Smooth muscle cell (in vitro differentiated cells): Measurements from ENCODE around the gene FBP2. TPM values are rescaled to one million over a fixed set of nuclear protein-coding genes. Genes with fewer than 3 reads are reported as not detected.

Source experiments
- DNase-seq: peaks from one replicate; lab custom pipeline; 2025; ENCODE audit not compliant: unreplicated experiment; lab: John Stamatoyannopoulos, UW
- H2AFZ ChIP-seq: fragments of 200-600 bp; sonication (generic); 2 replicates; pipeline ENCODE4 v1.6.0; 2016; ENCODE audit warnings: antibody characterized with exemption, low read depth, mild to moderate bottlenecking
- H3F3A ChIP-seq: fragments of 200-600 bp; sonication (generic); 2 replicates; pipeline ENCODE4 v1.6.0; 2017; ENCODE audit warnings: antibody characterized with exemption, low read depth
- H3K27ac ChIP-seq: fragments of 200-600 bp; sonication (generic); 2 replicates; pipeline ENCODE4 v1.5.1; 2016; ENCODE audit warnings: low read depth, mild to moderate bottlenecking
- H3K27me3 ChIP-seq: fragments of 200-600 bp; sonication (generic); 2 replicates; pipeline ENCODE4 v1.6.1; 2016; ENCODE audit warnings: low read depth, mild to moderate bottlenecking
- H3K36me3 ChIP-seq: fragments of 200-600 bp; sonication (generic); 2 replicates; pipeline ENCODE4 v1.5.1; 2016; ENCODE audit warnings: low read depth
- H3K4me1 ChIP-seq: fragments of 200-600 bp; sonication (generic); 2 replicates; pipeline ENCODE4 v1.5.1; 2016; ENCODE audit warnings: low read depth
- H3K4me2 ChIP-seq: fragments of 200-600 bp; sonication (generic); 2 replicates; pipeline ENCODE4 v1.6.0; 2016; ENCODE audit warnings: mild to moderate bottlenecking
- H3K4me3 ChIP-seq: fragments of 200-600 bp; sonication (generic); 2 replicates; pipeline ENCODE4 v1.5.1; 2016; ENCODE audit warnings: mild to moderate bottlenecking
- H3K79me2 ChIP-seq: fragments of 200-600 bp; sonication (generic); 2 replicates; pipeline ENCODE4 v1.6.0; 2016; ENCODE audit warnings: low read depth, mild to moderate bottlenecking
- H3K9ac ChIP-seq: fragments of 200-600 bp; sonication (generic); 2 replicates; pipeline ENCODE4 v1.6.0; 2016; ENCODE audit warnings: low read depth
- H3K9me3 ChIP-seq: fragments of 200-600 bp; sonication (generic); replicated peaks from 2 replicates; pipeline ENCODE4 v1.5.1; 2016; ENCODE audit warnings: low read depth
- H4K20me1 ChIP-seq: fragments of 200-600 bp; sonication (generic); 2 replicates; pipeline ENCODE4 v1.6.0; 2016; ENCODE audit warnings: low read depth
- WGBS: methylation state at CpG from one replicate; pipeline ENCODE4 v1.1.7; 2016; ENCODE audit warnings: low lambda C conversion rate; 5-methylcytosine and 5-hydroxymethylcytosine counted together
- polyA plus RNA-seq: library from polyadenylated mRNA; unstranded; fragments of >200 nt; fragmentation: Nextera tagmentation; extraction: Ambion mirVana; gene quantifications from 2 replicates; pipeline ENCODE4 v1.2.1, GENCODE V29; 2016
- total RNA-seq: library from RNA; depleted of rRNA; stranded (reverse); fragments of >200 nt; gene quantifications from 2 replicates; pipeline ENCODE4 v1.2.3, GENCODE V29; 2014
- TF ChIP-seq, protein P1 (sequence below): fragments of 200-600 bp; sonication (generic); IDR thresholded peaks from 2 replicates; pipeline ENCODE4 v1.5.1; 2017; ENCODE audit warnings: borderline replicate concordance, mild to moderate bottlenecking, antibody characterized with exemption; ENCODE audit not compliant: insufficient read depth, poor library complexity, severe bottlenecking

FBP2 gene
- total and polyA plus RNA-seq, 2 experiments from 2014 or later = not detected

DNA sequence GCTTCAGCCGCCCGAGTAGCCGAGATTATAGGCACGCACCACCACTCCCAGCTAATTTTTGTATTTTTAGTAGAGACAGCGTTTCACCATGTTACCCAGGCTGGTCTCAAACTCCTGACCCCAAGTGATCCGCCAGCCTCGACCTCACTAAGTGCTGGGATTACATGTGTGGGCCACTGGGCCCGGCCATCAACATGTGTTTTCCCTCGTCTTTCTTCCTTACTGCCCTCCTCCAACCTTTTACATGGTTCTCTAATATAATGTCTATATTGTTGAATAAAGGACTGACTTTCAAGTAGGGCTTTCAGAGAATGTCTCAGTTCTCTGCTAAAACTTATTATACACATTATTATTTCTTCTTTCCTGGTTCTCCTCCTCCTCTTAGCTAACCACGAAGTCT, 60.0 kb downstream of the FBP2 start:
- H4K20me1 ChIP-seq = peaks cover 37% of the 10 kb centered on the region
- H3K4me3 ChIP-seq = no peak overlapping the region
- H3K9me3 ChIP-seq = no peaks in the 10 kb centered on the region
- H3K4me1 ChIP-seq = no peaks in the 10 kb centered on the region
- H3F3A ChIP-seq = no peaks in the 10 kb centered on the region
- 97% methylated on average over 10 of the region's 10 CpGs for WGBS
- H3K27me3 ChIP-seq = no peaks in the 10 kb centered on the region
- no peak overlapping the region for H3K27ac ChIP-seq
- no peak overlapping the region for H3K9ac ChIP-seq
- no peak overlapping the region for H2AFZ ChIP-seq
- no peak overlapping the region for H3K4me2 ChIP-seq
- peaks cover 44% of the 10 kb centered on the region for H3K79me2 ChIP-seq
- no peak for DNase-seq
- TF ChIP-seq, protein P1, sequence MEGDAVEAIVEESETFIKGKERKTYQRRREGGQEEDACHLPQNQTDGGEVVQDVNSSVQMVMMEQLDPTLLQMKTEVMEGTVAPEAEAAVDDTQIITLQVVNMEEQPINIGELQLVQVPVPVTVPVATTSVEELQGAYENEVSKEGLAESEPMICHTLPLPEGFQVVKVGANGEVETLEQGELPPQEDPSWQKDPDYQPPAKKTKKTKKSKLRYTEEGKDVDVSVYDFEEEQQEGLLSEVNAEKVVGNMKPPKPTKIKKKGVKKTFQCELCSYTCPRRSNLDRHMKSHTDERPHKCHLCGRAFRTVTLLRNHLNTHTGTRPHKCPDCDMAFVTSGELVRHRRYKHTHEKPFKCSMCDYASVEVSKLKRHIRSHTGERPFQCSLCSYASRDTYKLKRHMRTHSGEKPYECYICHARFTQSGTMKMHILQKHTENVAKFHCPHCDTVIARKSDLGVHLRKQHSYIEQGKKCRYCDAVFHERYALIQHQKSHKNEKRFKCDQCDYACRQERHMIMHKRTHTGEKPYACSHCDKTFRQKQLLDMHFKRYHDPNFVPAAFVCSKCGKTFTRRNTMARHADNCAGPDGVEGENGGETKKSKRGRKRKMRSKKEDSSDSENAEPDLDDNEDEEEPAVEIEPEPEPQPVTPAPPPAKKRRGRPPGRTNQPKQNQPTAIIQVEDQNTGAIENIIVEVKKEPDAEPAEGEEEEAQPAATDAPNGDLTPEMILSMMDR = no peak
- no peaks in the 10 kb centered on the region for H3K36me3 ChIP-seq

DNA sequence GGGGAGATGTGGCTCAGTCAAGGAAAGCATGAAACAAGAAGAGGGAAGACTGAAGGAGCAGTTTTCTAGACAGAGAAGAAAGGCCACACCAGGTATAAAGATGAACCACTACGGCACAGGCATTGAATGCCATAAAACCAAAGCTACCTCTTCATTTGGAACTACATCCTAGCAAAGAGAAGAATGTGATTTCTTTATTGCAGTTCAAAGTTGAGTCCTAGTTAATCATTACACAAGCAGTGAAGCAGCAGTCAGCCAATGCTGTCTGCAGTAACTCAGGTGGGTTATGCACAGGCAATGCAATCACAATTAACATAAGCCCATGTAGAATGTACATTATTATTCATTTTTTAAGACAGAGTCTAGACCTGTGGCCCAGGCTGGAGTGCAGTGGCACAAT, 60.5 kb downstream of the FBP2 start:
- no peaks in the 10 kb centered on the region for H3K36me3 ChIP-seq
- H3K27ac ChIP-seq = no peak overlapping the region
- no peaks in the 10 kb centered on the region for H3K9me3 ChIP-seq
- no peaks in the 10 kb centered on the region for H3F3A ChIP-seq
- no peak for DNase-seq
- no peak overlapping the region for H3K9ac ChIP-seq
- no peaks in the 10 kb centered on the region for H3K27me3 ChIP-seq
- H2AFZ ChIP-seq = no peak overlapping the region
- H3K4me3 ChIP-seq = no peak overlapping the region
- H3K79me2 ChIP-seq = peaks cover 44% of the 10 kb centered on the region
- no peaks in the 10 kb centered on the region for H3K4me1 ChIP-seq
- TF ChIP-seq, protein P1 = no peak
- 100% methylated on average over 1 of the region's 1 CpG for WGBS
- H3K4me2 ChIP-seq = no peak overlapping the region
- H4K20me1 ChIP-seq = peaks cover 41% of the 10 kb centered on the region

DNA sequence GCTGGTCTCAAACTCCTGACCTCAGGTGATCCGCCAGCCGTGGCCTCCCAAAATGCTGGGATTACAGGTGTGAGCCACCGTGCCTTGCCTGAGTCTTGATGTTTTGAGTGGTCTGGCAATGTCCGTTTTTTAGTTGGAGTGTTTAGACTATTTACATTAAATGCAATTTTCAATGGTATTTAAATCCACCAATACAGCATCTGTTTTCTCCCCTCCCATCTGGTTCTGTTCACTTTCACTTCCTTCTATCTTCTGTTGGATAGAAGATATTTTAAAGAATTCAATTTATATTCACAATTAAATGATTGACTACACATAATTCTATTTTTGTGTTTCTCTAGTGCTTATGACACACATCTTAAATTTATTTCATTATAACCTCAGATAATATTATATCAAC, 64.7 kb downstream of the FBP2 start:
- Histone ChIP-seq H3K27ac (no peak overlapping the region), H3F3A (no peaks in the 10 kb centered on the region), H3K9me3 (no peaks in the 10 kb centered on the region), H3K27me3 (no peaks in the 10 kb centered on the region), H3K9ac (no peak overlapping the region), H3K4me1 (no peaks in the 10 kb centered on the region), H4K20me1 (peaks cover 18% of the 10 kb centered on the region), H3K4me2 (no peak overlapping the region), H3K36me3 (no peaks in the 10 kb centered on the region), H3K4me3 (no peak overlapping the region), H2AFZ (no peak overlapping the region), H3K79me2 (peaks cover 35% of the 10 kb centered on the region)
- WGBS = 99% methylated on average over 4 of the region's 4 CpGs
- DNase-seq = no peak
- TF ChIP-seq, protein P1 = no peak

DNA sequence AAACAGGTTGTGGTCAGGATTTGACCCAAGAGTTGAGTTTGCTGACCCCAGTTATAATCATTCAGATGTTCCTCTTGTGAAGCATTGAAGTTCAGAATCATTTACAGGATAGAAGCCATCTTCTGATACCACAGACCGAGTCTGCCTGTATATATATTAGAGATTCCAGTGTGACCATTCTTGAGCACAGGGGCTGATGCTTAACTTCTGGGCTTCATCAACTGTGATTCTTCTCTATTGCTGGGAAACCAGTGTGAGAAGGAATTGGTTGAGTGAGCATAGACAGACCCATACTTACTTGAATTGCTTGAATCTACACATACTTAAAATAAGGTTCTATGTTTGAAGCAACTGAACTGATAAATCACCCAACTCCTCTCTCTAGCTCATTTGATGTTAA, 66.7 kb downstream of the FBP2 start:
- TF ChIP-seq, protein P1 = no peak
- Histone ChIP-seq H4K20me1 (peaks cover 18% of the 10 kb centered on the region), H3K4me1 (no peaks in the 10 kb centered on the region), H3K79me2 (peaks cover 27% of the 10 kb centered on the region), H3K4me2 (no peak overlapping the region), H3K27ac (no peak overlapping the region), H2AFZ (no peak overlapping the region), H3K27me3 (no peaks in the 10 kb centered on the region), H3K36me3 (no peaks in the 10 kb centered on the region), H3F3A (no peaks in the 10 kb centered on the region), H3K9ac (no peak overlapping the region), H3K9me3 (no peaks in the 10 kb centered on the region), H3K4me3 (no peak overlapping the region)
- 96% methylated on average over 1 of the region's 1 CpG for WGBS
- no peak for DNase-seq
